Cerebellar cortex (tissue), 1 donor: Measurements from ENCODE around the gene BDKRB2.

Experiments
- DNase-seq: peaks from one replicate; pipeline ENCODE4 v3.0.0-alpha.2; 2015; ENCODE audit warnings: low spot score

The BDKRB2 gene

GRCh38 chr14:96176811-96177211, 27.8 kb upstream of the BDKRB2 start:
- DNase-seq, result no peak

GRCh38 chr14:96177766-96178375, 26.8 kb upstream of the BDKRB2 start:
- no peak for DNase-seq

GRCh38 chr14:96178461-96179321, 25.9 kb upstream of the BDKRB2 start:
- DNase-seq, result no peak

- DNase-seq, result no peak
Observed at GRCh38 chr14:96180043-96180874, 24.4 kb upstream of the BDKRB2 start.

GRCh38 chr14:96181186-96182056, 23.2 kb upstream of the BDKRB2 start:
- no peak for DNase-seq

- DNase-seq, result no peak
Observed at GRCh38 chr14:96182546-96182945, 22.1 kb upstream of the BDKRB2 start.

GRCh38 chr14:96184737-96185136, 19.9 kb upstream of the BDKRB2 start:
- peak; percentile 78 for DNase-seq

- DNase-seq, result peak; percentile 82
Observed at GRCh38 chr14:96187216-96188031, 17.2 kb upstream of the BDKRB2 start.

GRCh38 chr14:96189281-96189711, 15.3 kb upstream of the BDKRB2 start:
- DNase-seq, result no peak

GRCh38 chr14:96191353-96191752, 13.3 kb upstream of the BDKRB2 start:
- no peak for DNase-seq

GRCh38 chr14:96191841-96192462, 12.7 kb upstream of the BDKRB2 start:
- DNase-seq, result no peak

GRCh38 chr14:96192975-96193805, 11.4 kb upstream of the BDKRB2 start:
- DNase-seq, result no peak

- no peak for DNase-seq
Observed at GRCh38 chr14:96194262-96194656, 10.4 kb upstream of the BDKRB2 start.

- DNase-seq, result no peak
Observed at GRCh38 chr14:96194657-96195431, 9.8 kb upstream of the BDKRB2 start.

- no peak for DNase-seq
Observed at GRCh38 chr14:96195441-96196081, 9.1 kb upstream of the BDKRB2 start.

- DNase-seq, result no peak
Observed at GRCh38 chr14:96197163-96197852, 7.3 kb upstream of the BDKRB2 start.

- DNase-seq, result no peak
Observed at GRCh38 chr14:96197969-96198368, 6.7 kb upstream of the BDKRB2 start.
